ENCODE data around the gene CYS1.

- TF ChIP-seq, protein P1, sequence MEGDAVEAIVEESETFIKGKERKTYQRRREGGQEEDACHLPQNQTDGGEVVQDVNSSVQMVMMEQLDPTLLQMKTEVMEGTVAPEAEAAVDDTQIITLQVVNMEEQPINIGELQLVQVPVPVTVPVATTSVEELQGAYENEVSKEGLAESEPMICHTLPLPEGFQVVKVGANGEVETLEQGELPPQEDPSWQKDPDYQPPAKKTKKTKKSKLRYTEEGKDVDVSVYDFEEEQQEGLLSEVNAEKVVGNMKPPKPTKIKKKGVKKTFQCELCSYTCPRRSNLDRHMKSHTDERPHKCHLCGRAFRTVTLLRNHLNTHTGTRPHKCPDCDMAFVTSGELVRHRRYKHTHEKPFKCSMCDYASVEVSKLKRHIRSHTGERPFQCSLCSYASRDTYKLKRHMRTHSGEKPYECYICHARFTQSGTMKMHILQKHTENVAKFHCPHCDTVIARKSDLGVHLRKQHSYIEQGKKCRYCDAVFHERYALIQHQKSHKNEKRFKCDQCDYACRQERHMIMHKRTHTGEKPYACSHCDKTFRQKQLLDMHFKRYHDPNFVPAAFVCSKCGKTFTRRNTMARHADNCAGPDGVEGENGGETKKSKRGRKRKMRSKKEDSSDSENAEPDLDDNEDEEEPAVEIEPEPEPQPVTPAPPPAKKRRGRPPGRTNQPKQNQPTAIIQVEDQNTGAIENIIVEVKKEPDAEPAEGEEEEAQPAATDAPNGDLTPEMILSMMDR (IDR thresholded peaks at IDR 0.05): no peak
- TF ChIP-seq POLR2AphosphoS5 (IDR thresholded peaks at IDR 0.05) (no peak), POLR2A (IDR thresholded peaks at IDR 0.05) (no peak)
Observed at GRCh38 chr2:10119601-10120157, 39.5 kb upstream of the CYS1 start.

Measured in breast epithelium (tissue), 3 donors.